SU-DHL-6 (cell line): ENCODE data around the gene SORCS2.

Experiments
- CTCF ChIP-seq: fragments of 200-600 bp; sonication (generic); IDR thresholded peaks from one replicate; pipeline ENCODE4 v1.5.1; 2017; ENCODE audit warnings: antibody characterized with exemption, mild to moderate bottlenecking, low read length, moderate library complexity; ENCODE audit not compliant: insufficient read depth, poor library complexity, severe bottlenecking
- EZH2phosphoT487 ChIP-seq: fragments of 200-600 bp; sonication (generic), shearing (Covaris generic); conservative IDR thresholded peaks from 2 replicates; pipeline ENCODE4 v1.6.1; 2018; ENCODE audit warnings: mild to moderate bottlenecking, antibody characterized with exemption, low read length, moderate library complexity, mixed read lengths

- TF ChIP-seq CTCF (no peak), EZH2phosphoT487 (no peak)
Observed at GRCh38 chr4:7423391-7423790, 231.1 kb downstream of the SORCS2 start.
